Stimulated activated CD8-positive, alpha-beta memory T cell treated with anti-CD3 and anti-CD28 coated beads, Interleukin-15, amount 100 ng/mL, for 48 hours (primary cell): ENCODE results near the gene TBC1D8.

Source experiments
- DNase-seq, 2 donors: peaks; one replicate each; pipeline ENCODE4 v3.0.0-alpha.2; 2020; ENCODE audit warnings: low read depth in 2 of 2

The TBC1D8 gene

DNA sequence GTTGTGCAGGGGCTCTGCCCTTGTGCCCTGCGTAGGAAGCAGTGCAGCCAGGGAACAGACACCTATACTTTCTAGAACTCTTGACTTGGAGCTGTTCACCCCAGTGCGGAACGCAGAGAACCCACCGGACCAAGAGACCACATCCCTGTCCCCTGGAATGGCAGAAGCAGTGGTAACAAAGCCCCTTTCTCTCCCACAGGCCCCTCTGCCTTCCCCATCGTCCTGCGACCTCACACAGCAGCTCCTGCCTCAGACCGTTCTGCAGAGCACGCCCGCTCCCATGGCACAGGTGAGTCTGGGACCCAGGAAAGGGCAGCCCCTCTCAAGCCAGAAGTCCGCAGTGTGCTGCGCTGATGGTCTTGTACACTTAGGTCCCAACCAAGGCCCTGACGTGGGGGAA is 173.7 kb downstream of the TBC1D8 start:
- no peak for DNase-seq

GRCh38 chr2:100976645-100977391 is 174.4 kb downstream of the TBC1D8 start:
- no peak for DNase-seq

DNA sequence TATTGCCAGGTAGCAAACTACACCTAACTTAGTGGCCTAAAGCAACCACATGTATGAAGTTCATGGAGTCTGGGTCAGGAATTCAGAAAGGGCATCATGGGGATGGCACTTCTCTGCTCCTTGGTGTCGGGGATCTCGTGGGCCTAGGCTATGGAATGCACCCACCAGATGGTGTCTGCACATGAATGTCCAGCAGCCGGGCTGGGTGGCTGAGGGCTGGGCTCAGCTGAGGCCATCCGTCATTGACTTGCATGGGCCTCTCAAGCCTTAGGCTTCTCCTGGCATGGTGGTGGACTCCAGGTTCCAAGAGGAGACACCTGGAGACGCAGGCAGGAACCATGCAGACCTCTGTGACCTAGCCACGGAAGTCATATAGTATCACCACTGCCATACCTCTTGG is 175.1 kb downstream of the TBC1D8 start:
- no peak for DNase-seq

DNA sequence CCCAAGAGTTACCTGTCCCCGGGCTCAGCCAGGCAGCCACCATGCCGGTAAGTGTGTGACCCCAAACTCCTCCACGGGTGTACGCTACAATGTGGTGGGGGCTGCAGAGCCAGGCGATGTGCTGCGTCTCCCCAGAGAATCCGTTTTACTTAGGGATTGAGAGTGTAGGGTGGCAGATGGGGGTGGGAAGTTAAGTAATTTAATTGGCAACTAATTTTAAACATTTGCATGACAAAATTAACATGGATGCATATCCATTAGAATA is 175.7 kb downstream of the TBC1D8 start:
- DNase-seq = no peak

- DNase-seq = no peak
Measured at GRCh38 chr2:100974712-100975520, 176.3 kb downstream of the TBC1D8 start.

GRCh38 chr2:100972452-100972851 is 178.7 kb downstream of the TBC1D8 start:
- DNase-seq = no peak

DNA sequence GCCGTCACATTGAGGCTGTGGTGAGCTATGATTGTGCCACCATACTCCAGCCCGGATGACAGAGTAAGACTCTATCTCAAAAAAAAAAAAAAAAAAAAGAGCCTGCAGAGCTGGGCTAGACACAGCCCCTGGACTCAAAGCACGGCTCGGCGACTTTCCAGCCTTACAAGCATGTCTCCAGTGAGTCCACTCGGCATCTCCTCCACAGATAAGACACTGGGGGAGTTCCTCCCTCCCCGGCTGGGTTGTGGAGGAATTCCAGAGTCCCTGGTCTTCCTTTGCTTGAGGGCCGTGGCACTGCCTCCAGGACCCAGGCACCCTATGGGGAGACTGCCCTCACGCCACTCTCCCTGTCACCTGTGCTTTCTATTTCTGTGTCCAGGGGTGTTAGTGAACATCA is 180.0 kb downstream of the TBC1D8 start:
- no peak for DNase-seq

DNA sequence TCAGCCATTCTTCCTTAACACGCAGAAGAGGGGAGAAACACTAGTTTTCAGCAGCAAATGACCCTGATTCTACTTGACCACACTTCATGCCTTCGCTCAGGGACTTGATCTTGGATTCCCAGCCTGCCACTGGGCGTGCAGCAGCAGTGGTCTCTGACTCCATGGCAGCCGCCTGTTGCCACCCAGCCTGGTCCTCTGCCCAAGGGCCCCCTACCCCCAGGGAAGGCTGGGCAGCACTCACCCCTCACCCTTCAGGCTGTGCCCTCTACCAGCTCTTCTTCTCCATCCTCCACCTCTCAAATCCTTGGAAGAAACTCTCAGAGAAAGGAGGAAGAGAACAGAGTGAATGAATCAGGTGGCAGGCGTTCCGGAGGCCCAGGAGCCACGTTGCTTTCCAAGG is 181.2 kb downstream of the TBC1D8 start:
- no peak for DNase-seq

DNA sequence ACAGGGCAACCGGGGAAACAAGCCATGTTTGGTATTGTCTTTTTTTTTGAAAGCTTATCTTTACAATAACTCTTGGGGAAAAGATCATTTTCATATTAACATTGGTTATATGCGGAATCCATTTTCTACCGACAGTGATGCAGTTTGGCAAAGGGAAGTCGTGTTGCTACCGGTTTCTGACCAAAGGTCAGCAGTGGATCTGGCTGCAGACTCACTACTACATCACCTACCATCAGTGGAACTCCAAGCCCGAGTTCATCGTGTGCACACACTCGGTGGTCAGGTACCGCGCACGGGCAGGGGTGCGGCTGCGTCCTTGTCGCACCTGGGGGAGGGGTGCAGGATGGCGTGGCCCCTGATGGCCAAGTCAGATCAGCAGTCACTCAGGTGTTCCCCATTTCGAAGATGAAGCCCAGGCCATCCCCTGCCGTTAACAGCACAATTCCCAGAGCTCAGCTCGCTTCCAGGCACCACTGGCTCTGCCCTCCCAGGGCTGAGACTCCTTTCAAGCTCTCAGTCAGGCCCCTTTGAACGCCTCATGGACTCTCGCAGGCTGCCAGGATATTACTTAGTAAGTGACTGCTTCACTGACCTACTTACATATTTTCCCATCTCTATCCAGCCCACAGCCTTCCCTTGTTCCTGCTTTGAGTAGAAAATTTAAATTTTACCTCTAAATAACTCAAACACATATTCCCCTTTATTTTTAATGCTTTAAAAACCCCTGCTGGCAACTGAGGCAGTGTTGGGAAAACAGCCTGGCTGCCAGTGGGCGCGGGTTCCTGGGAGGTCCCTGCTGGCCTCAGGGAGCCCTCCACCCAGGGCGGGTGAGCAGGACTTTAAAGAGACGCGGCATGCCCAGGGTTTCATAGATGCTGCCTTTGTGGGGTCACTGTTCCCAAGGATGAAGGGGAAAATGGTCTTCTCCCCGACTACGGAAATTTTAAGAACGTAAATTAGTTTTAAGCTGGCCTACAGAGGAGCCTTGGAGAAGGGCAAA is 182.7 kb downstream of the TBC1D8 start:
- DNase-seq = no peak

DNA sequence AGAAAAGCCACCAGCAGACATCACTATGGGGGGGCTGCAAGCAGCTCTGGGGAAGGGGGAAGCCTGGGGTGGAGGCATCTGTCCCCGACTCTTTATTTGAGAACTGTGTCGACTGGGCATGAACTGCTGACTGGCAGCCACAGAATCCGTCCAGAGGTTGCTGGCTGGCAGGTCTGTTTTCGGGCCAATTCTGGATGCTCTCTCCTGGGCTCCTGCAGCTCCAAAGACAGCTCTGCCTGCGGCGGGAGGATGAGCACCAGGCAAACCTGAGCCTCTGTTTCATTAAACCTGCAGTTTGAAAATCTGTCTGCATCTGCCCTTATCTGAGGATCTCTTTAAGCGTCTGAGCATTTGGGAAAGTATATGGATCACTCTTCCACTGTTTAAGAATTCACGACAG is 183.5 kb downstream of the TBC1D8 start:
- no peak for DNase-seq

GRCh38 chr2:100965596-100965995 is 185.6 kb downstream of the TBC1D8 start:
- DNase-seq = no peak

DNA sequence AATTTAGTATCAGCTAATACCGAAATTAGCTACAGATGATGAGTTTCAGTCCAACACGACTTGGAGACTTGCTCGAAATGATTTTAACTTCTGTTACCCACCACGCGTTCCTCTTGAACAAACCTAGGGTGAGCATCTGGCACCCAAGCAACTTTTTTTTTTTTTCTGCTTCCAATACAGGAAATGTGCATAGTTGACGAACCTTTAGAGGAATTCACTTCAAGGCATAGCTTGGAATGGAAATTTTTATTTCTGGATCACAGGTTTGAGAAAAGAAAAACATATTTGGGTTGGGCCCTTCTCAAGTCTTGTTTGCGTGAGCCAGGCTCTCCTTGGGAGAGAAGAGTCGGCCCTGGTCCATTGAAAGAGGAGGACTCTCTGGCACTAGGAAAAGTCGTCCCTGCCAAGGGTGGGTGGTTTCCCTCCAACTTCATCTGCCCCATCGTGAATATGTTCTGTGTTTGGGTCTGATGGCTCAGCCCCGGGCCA is 186.5 kb downstream of the TBC1D8 start:
- no peak for DNase-seq

- no peak for DNase-seq
Measured at GRCh38 chr2:100964222-100964621, 187.0 kb downstream of the TBC1D8 start.

DNA sequence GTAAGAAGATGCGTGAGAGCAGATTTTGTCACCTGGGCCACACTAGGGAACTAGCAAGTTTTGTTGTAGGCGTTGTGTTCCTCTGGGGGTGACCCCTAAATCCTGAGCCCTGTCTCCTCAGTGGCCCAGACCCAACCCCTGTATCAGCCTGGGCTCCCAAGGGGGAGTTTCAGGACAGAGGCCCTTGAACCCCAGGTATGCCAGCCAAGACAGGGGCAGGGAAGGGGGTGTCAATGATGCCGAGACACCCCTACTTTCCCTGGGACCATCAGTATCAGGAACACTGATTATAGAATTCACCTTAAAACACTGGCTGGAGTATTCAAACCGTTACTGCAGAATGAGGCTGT is 188.2 kb downstream of the TBC1D8 start:
- no peak for DNase-seq

- DNase-seq = no peak
Measured at GRCh38 chr2:100962366-100963025, 188.7 kb downstream of the TBC1D8 start.

GRCh38 chr2:100960688-100961087 is 190.5 kb downstream of the TBC1D8 start:
- no peak for DNase-seq

GRCh38 chr2:100959225-100959880 is 191.8 kb downstream of the TBC1D8 start:
- no peak for DNase-seq

- no peak for DNase-seq
Measured at GRCh38 chr2:100957996-100958653, 193.1 kb downstream of the TBC1D8 start.
